ENCODE data around the gene HDAC8. TPM values are rescaled to one million over a fixed set of nuclear protein-coding genes. Genes with fewer than 3 reads are reported as not detected.
A peak's percentile ranks its signal among the peaks of the same experiment; 100 is the strongest.
"Not testable (repeated sequence)": the region's sequence is repeated elsewhere in the genome, so short reads cannot be mapped to it uniquely, and the experiment has no call there.

The HDAC8 gene
- total RNA-seq, 1 experiment from 2014 or later: 23.0 TPM

GRCh38 chrX:72552443-72552842 lies 20.2 kb downstream of the HDAC8 start:
- DNase-seq (ENCODE audit: low read depth, low spot score); in situ Hi-C loops (cut with HindIII; ENCODE audit: low pct_unique_long_range_greater_than_20kb, low sequenced_read_pairs): not testable (repeated sequence)

DNA sequence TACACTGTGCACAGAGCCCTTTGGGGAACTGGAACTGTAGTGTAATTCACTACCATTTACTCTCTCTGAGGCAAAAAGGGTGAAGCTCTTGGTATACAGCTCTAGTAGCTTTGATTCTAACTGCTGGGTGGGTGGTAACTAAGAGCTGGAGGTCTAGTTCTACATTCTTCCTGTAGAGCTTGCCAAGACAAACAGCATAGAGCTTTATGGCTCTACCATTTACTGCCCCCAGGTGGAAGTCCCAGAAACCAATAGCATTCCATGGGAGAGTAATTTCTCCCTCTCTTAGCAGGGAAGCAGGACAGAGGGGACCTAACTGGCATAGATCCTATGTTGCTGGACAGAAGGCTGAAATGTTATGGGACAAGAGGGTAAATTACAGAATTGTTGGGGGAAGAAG lies 26.7 kb downstream of the HDAC8 start:
- in situ Hi-C loops (cut with HindIII; ENCODE audit: low pct_unique_long_range_greater_than_20kb, low sequenced_read_pairs): no loop called here
- peak; percentile 44 for DNase-seq (ENCODE audit: low read depth, low spot score)

DNA sequence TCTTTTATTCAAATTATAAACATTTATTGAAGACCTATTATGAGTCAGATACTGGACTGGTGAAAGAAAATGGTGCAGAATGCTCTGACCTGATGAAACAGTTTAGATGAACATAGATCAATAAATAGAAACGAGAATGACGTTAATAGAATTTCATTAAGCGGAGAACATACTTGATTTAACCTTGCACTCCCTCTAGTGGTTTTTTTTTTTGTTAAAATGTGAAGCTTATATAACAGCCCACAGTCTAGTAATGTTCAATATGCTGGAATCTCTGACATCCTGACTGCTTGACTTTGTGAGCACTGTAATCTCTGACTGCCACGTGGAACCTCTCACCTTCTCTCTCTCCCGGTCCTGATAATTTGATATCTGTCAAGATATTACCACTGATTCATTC lies 32.3 kb downstream of the HDAC8 start:
- in situ Hi-C loops (cut with HindIII; ENCODE audit: low pct_unique_long_range_greater_than_20kb, low sequenced_read_pairs): no loop called here
- DNase-seq (ENCODE audit: low read depth, low spot score): peak; percentile 78

- peak; percentile 51 for DNase-seq (ENCODE audit: low read depth, low spot score)
- in situ Hi-C loops (cut with HindIII; ENCODE audit: low pct_unique_long_range_greater_than_20kb, low sequenced_read_pairs): no loop called here
These were observed 32.8 kb downstream of the HDAC8 start for GRCh38 chrX:72539822-72540221.

- in situ Hi-C loops (cut with HindIII; ENCODE audit: low pct_unique_long_range_greater_than_20kb, low sequenced_read_pairs): no loop called here
- DNase-seq (ENCODE audit: low read depth, low spot score): no peak
These were observed 36.1 kb downstream of the HDAC8 start for GRCh38 chrX:72536542-72536941.

- no peak for DNase-seq (ENCODE audit: low read depth, low spot score)
- in situ Hi-C loops (cut with HindIII; ENCODE audit: low pct_unique_long_range_greater_than_20kb, low sequenced_read_pairs): no loop called here
These were observed 40.3 kb downstream of the HDAC8 start for GRCh38 chrX:72532366-72532765.

GRCh38 chrX:72526534-72527508 lies 45.8 kb downstream of the HDAC8 start:
- in situ Hi-C loops (cut with HindIII; ENCODE audit: low pct_unique_long_range_greater_than_20kb, low sequenced_read_pairs): no loop called here
- DNase-seq (ENCODE audit: low read depth, low spot score): no peak

GRCh38 chrX:72498782-72499181 lies 73.9 kb downstream of the HDAC8 start:
- in situ Hi-C loops (cut with HindIII; ENCODE audit: low pct_unique_long_range_greater_than_20kb, low sequenced_read_pairs): no loop called here
- peak; percentile 16 for DNase-seq (ENCODE audit: low read depth, low spot score)

- DNase-seq (ENCODE audit: low read depth, low spot score): no peak
- in situ Hi-C loops (cut with HindIII; ENCODE audit: low pct_unique_long_range_greater_than_20kb, low sequenced_read_pairs): no loop called here
These were observed 77.6 kb downstream of the HDAC8 start for GRCh38 chrX:72495046-72495445.

GRCh38 chrX:72492499-72492898 lies 80.1 kb downstream of the HDAC8 start:
- in situ Hi-C loops (cut with HindIII; ENCODE audit: low pct_unique_long_range_greater_than_20kb, low sequenced_read_pairs): no loop called here

GRCh38 chrX:72490221-72490620 lies 82.4 kb downstream of the HDAC8 start:
- in situ Hi-C loops (cut with HindIII; ENCODE audit: low pct_unique_long_range_greater_than_20kb, low sequenced_read_pairs); DNase-seq (ENCODE audit: low read depth, low spot score): not testable (repeated sequence)

More at GRCh38 chrX:72492499-72492898, 80.1 kb downstream of the HDAC8 start:
- DNase-seq (ENCODE audit: low read depth, low spot score): no peak

DNA sequence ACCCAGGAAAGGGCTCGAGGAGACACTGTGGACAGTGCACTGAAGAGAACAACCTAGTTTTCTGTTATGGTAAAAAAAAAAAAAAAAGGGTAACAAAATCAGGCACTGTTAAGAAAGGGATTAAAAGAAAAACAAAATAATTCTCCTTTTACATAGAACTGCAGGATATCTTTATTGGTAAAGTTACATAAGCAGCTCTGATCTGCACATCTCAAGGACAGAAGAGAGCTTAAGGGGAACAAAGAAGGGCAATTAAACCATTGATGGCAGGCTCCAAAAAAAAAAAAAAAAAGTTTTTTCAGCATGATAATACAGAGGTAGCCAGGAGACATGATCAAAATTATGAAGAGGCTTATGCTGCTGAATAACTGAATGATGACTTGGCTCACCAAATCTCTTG lies 85.0 kb downstream of the HDAC8 start:
- in situ Hi-C loops (cut with HindIII; ENCODE audit: low pct_unique_long_range_greater_than_20kb, low sequenced_read_pairs): no loop called here
- no peak for DNase-seq (ENCODE audit: low read depth, low spot score)

GRCh38 chrX:72479324-72480274 lies 93.0 kb downstream of the HDAC8 start:
- in situ Hi-C loops (cut with HindIII; ENCODE audit: low pct_unique_long_range_greater_than_20kb, low sequenced_read_pairs): no loop called here
- no peak for DNase-seq (ENCODE audit: low read depth, low spot score)

GRCh38 chrX:72478853-72479252 lies 93.8 kb downstream of the HDAC8 start:
- in situ Hi-C loops (cut with HindIII; ENCODE audit: low pct_unique_long_range_greater_than_20kb, low sequenced_read_pairs): no loop called here
- no peak for DNase-seq (ENCODE audit: low read depth, low spot score)

DNA sequence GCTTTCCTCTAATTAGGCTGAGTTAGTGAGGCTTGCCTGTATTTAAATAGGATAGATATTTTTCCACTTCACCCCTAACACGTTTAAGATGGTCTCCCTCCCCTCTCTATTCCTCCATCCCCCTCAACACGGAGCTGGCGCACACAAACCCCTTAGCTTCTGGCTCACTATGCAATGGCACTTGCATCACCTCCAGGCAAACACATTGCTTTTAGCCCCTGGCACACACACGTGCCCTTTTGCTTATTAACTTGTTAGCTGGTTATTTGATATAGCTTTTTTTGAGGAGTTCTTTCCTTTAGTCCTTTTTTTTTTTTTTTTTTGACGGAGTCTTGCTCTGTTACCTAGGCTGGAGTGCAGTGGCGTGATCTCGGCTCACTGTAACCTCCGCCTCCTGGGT lies 94.3 kb downstream of the HDAC8 start:
- DNase-seq (ENCODE audit: low read depth, low spot score): no peak
- in situ Hi-C loops (cut with HindIII; ENCODE audit: low pct_unique_long_range_greater_than_20kb, low sequenced_read_pairs): no loop called here

- in situ Hi-C loops (cut with HindIII; ENCODE audit: low pct_unique_long_range_greater_than_20kb, low sequenced_read_pairs): no loop called here
- DNase-seq (ENCODE audit: low read depth, low spot score): no peak
These were observed 94.9 kb downstream of the HDAC8 start for GRCh38 chrX:72477781-72478181.

GRCh38 chrX:72477376-72477775 lies 95.3 kb downstream of the HDAC8 start:
- in situ Hi-C loops (cut with HindIII; ENCODE audit: low pct_unique_long_range_greater_than_20kb, low sequenced_read_pairs): no loop called here
- DNase-seq (ENCODE audit: low read depth, low spot score): no peak

- DNase-seq (ENCODE audit: low read depth, low spot score): no peak
- in situ Hi-C loops (cut with HindIII; ENCODE audit: low pct_unique_long_range_greater_than_20kb, low sequenced_read_pairs): no loop called here
These were observed 96.5 kb downstream of the HDAC8 start for GRCh38 chrX:72475952-72476668.
